Neuron (in vitro differentiated cells): Measurements from ENCODE around the gene CNTNAP2.

Source experiments
- H2AFZ ChIP-seq: one replicate; pipeline ENCODE4 v1.6.1; 2013; ENCODE audit warnings: low read depth, mild to moderate bottlenecking, inconsistent platforms, low read length, moderate library complexity
- H3K27me3 ChIP-seq: one replicate; pipeline ENCODE4 v1.6.1; 2013; ENCODE audit warnings: low read length; ENCODE audit not compliant: insufficient read depth
- H3K36me3 ChIP-seq: one replicate; pipeline ENCODE4 v1.6.1; 2013; ENCODE audit warnings: low read length; ENCODE audit not compliant: insufficient read depth
- H3K4me1 ChIP-seq: one replicate; pipeline ENCODE4 v1.6.1; 2013; ENCODE audit warnings: low read length; ENCODE audit not compliant: insufficient read depth
- H3K4me3 ChIP-seq: 2 replicates; pipeline ENCODE4 v1.5.1; 2013; ENCODE audit warnings: mild to moderate bottlenecking, low read length, moderate library complexity
- H3K9me3 ChIP-seq: one replicate; pipeline ENCODE4 v1.6.1; 2013; ENCODE audit warnings: low read length

The CNTNAP2 gene

DNA sequence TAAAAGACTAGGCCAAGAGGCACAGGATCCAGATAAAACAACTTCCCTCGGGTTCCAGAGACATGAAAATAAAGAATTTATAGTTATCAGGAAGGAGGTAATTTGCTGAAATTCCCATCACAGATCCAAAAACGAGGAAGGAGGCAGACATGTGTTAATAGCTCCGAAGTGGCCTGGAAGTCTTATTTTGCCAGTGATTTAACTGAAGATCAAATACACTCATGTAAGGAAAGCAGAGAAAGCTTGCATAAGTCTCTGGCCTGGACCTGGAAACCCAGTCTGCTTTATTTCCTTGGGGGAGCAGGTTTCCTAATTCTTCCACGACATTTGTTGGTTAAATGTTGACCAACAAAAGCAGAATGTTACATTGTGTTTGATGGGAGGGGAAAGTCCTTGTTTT, 1975.3 kb downstream of the CNTNAP2 start:
- no peaks in the 10 kb centered on the region for H3K9me3 ChIP-seq
- no peaks in the 10 kb centered on the region for H3K27me3 ChIP-seq
- H3K36me3 ChIP-seq, result no peaks in the 10 kb centered on the region
- H3K4me3 ChIP-seq, result no peak overlapping the region
- H3K4me1 ChIP-seq, result no peaks in the 10 kb centered on the region
- H2AFZ ChIP-seq, result no peak overlapping the region

DNA sequence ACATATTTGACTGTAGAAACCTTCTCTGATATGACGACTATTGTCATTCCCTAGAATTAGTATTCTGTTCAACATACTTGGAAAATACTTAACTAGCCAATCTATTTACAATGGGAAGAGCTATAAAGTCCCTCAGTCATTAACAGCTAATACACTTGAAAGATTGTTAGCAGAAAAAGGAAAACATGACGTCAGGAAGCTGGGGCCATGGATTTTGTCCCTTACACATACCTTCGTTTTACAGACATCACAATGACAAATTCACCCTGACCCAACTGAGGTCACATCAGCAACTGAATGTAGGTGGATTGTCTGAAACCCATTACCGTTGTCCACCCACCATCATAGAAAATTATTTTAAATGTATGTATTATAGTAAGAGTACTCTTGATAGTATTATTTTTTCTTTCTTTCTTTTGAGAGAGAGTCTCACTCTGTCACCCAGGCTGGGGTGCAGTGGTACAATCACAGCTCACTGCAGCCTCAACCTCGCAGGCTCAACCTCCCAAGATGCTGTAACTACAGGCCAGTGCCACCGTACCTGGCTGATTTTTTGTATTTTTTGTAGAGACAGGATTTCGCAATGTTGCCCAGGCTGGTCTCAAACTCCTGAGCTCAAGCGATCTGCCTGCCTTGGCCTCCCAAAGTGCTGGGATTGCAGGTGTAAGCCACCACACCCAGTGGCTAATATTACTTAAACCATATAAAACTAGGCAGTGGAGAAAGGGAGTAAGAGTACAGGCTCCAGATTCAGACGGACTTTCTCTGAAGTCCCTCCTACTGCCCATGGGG, 1977.0 kb downstream of the CNTNAP2 start:
- Histone ChIP-seq H3K9me3 (no peaks in the 10 kb centered on the region), H3K27me3 (no peaks in the 10 kb centered on the region), H3K4me3 (no peak overlapping the region), H3K4me1 (no peaks in the 10 kb centered on the region), H3K36me3 (no peaks in the 10 kb centered on the region), H2AFZ (no peak overlapping the region)

DNA sequence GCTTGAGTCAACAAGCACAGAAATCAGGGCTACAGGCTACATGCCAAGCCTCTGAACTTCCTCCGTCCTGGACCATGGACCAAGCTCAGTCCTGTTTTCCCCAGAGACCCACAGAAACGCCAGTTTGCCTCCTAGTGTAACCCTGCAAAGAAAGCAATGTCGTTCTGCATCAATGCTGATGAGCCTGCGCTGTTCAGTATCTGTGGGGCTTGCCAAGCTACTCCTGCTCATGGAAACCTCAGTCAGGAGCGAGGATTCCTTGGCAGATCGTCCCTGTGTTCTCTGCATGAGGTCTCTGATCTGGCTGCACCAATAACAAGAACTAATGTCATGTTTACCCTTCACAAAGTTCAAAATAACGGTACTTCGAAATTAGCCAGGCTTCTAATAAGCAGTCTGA, 1978.5 kb downstream of the CNTNAP2 start:
- Histone ChIP-seq H3K9me3 (no peaks in the 10 kb centered on the region), H2AFZ (no peak overlapping the region), H3K4me3 (no peak overlapping the region), H3K36me3 (no peaks in the 10 kb centered on the region), H3K27me3 (no peaks in the 10 kb centered on the region), H3K4me1 (no peaks in the 10 kb centered on the region)

DNA sequence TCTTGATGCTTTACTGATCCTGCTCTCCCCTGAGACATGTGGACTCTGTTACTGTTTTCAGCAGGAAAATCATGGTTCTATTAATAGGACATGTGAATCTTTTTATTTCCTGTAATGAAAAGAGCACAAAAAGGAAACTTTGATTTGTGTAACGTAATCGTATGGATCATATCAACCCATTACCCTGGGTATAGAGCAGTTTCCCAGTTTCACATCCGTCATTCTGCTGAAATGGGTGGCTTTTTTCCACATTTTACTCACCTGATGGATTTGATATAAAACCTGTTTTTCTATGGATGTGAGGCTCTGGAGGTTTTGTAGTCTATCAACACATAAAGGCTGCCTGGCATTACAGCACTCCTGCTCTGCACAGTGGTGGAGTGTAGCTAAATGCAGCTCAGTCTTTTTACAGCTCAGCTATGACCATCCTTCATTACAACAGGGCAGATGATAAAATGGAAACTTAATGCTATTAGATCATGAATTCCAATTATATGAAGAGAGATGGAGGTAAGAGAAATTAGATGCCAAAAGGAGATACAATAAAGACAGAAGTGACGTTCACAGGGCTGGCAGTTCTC, 1987.6 kb downstream of the CNTNAP2 start:
- Histone ChIP-seq H3K4me3 (no peak overlapping the region), H3K27me3 (no peaks in the 10 kb centered on the region), H3K9me3 (no peaks in the 10 kb centered on the region), H3K36me3 (no peaks in the 10 kb centered on the region), H3K4me1 (no peaks in the 10 kb centered on the region), H2AFZ (no peak overlapping the region)

DNA sequence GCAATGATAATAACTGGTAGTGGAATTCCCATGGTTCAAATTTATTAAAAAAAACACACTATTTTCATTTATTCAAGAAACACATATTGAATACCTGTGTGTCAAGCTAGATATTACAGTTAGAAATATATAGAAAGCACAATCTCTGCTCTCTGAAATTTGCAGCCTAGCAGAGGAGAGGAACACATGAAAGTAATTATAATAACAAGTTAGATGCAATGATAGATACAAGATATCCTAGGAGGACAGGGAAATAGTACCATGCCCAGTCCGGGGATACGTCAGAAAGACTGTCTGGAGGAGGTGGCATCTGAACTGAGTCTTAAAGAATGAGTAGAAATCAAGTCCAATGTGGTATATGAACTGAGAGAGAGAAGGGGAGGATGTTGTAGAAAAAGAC, 1988.3 kb downstream of the CNTNAP2 start:
- no peaks in the 10 kb centered on the region for H3K4me1 ChIP-seq
- no peak overlapping the region for H3K4me3 ChIP-seq
- H3K36me3 ChIP-seq, result no peaks in the 10 kb centered on the region
- no peak overlapping the region for H2AFZ ChIP-seq
- H3K9me3 ChIP-seq, result no peaks in the 10 kb centered on the region
- H3K27me3 ChIP-seq, result no peaks in the 10 kb centered on the region

DNA sequence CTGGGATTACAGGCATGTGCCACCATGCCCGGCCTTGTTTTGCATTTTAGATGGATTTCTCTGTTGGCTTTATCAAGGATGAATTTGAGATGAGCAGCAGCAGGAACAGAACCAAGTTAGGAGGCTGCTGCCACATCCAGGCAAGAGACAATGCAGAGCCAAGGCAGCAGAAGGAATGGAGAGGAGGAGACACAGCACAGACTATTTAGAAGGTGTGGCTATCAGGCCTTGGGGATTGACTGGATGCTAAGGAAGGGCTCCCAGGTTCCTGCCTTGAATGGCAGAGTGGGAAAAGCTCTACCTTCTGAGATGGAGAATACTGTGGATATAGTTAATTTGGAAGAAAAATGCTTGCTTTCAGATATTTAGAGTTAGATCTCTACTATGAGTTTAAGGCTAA, 1989.3 kb downstream of the CNTNAP2 start:
- Histone ChIP-seq H3K27me3 (no peaks in the 10 kb centered on the region), H2AFZ (no peak overlapping the region), H3K36me3 (no peaks in the 10 kb centered on the region), H3K4me3 (no peak overlapping the region), H3K9me3 (no peaks in the 10 kb centered on the region), H3K4me1 (no peaks in the 10 kb centered on the region)

DNA sequence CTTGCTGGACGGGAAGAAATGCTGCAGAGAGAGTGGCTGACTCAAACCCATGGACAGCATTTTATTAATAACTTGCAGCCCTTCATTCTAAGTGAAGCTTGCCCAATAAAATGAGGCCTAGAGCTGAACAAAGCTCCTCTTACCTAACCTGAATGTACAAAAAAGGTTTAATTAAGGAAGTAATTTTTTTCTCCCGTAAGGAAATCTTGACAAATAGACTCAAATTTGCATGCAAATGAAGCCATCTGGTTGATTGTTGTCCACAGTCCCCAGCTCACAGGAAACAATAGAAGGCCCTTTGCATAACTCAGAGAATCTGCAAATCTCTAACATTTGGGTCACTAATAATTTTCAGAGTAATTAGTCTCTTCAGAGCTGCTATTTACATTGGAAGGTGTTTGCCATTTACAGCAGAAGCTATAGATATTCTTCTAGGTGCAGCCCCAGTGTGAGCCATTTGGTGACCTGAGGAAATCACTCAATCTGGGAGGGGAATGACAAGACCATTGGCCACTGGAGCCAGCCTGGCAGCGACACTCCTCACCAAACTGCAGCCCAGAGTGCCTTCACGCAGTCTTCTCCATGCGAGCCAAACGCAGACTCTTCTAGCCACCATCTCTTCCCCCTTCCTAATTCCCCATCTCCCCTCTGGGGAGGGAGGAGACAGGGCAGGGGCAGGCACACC, 1991.0 kb downstream of the CNTNAP2 start:
- Histone ChIP-seq H3K36me3 (no peaks in the 10 kb centered on the region), H3K9me3 (no peaks in the 10 kb centered on the region), H3K27me3 (no peaks in the 10 kb centered on the region)

DNA sequence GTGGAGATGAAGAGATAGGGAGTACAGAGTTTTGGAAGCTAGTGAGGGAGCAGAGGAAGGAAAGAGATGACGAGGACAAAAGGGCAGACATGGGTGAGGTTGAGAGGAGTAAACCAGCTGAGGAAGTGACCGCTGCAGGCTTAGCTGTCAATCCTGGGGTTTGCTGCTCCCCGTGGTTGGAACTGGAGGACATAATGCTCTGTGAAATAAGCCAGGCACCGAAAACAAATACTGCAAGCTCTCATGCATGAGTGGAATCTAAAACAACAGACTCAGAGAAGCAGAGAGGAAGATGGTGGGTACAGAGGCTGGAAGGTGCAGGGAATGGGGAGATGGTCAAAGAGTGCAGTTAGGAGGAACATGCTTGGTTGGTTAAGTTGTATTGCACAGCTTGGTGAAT, 1991.8 kb downstream of the CNTNAP2 start:
- no peaks in the 10 kb centered on the region for H3K27me3 ChIP-seq
- no peaks in the 10 kb centered on the region for H3K9me3 ChIP-seq
- no peak overlapping the region for H2AFZ ChIP-seq
- H3K4me3 ChIP-seq, result no peak overlapping the region
- H3K36me3 ChIP-seq, result no peaks in the 10 kb centered on the region
- H3K4me1 ChIP-seq, result no peaks in the 10 kb centered on the region

More for the DNA sequence above, 1991.0 kb downstream of the CNTNAP2 start:
- no peak overlapping the region for H2AFZ ChIP-seq
- H3K4me1 ChIP-seq, result no peaks in the 10 kb centered on the region
- H3K4me3 ChIP-seq, result no peak overlapping the region

DNA sequence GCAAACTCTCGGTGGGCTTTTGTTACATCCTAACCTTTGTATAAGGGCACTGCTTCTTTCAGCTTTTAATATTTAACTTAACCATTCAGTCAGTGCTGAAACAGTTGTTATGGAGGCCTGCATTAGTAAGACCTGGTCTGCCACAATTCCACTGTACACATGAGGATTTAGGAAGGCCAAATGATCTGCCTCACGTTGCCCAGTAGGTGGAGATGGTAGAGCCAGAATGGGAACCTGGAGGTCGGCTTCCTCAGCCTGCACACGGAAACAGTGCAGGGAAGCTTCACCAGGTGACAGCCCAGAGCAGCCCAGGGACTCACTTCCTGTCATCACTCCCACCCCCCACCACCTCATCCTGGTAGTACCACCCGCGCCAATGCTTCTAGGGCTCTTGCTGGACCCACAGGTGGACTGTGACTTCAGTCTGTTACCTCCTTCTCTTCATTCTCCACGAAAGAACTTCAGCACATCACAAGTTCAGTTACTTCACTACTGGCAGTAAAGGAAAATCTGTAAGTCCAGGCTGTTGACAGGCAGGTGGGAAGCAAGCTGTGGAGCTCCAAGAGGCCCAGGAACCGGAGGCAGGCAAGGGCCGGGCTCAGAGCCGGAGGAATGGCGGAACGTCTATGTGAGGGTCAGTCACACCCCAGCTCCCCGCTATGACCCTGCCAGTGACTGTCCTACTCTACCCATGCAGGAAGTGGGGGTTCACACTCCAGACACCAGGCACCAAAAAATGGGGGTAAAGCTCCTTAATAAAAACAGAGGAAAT, 1993.7 kb downstream of the CNTNAP2 start:
- H3K36me3 ChIP-seq, result no peaks in the 10 kb centered on the region
- H3K4me3 ChIP-seq, result no peak overlapping the region
- no peak overlapping the region for H2AFZ ChIP-seq
- H3K4me1 ChIP-seq, result no peaks in the 10 kb centered on the region
- H3K27me3 ChIP-seq, result no peaks in the 10 kb centered on the region
- H3K9me3 ChIP-seq, result no peaks in the 10 kb centered on the region

DNA sequence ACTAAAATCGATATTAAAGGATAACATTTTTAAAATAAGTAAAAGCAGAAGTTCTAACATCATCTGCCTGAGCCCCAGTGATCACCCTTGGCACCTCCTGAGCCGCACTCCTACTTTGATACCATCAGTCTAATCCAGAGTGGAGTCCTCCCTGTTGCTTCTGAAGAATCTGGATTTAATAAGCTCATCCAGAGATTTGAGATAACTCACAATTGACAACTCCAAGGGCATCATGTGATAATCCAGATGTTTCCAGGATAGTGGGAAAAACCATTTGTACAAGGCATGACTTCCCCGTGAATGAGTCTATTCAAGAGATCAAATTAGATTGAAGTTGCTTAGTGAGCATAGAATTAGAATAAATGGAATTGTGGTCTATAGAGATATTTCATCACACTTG, 1998.2 kb downstream of the CNTNAP2 start:
- Histone ChIP-seq H2AFZ (no peak overlapping the region), H3K9me3 (no peaks in the 10 kb centered on the region), H3K4me3 (no peak overlapping the region), H3K36me3 (no peaks in the 10 kb centered on the region), H3K4me1 (no peaks in the 10 kb centered on the region), H3K27me3 (no peaks in the 10 kb centered on the region)

DNA sequence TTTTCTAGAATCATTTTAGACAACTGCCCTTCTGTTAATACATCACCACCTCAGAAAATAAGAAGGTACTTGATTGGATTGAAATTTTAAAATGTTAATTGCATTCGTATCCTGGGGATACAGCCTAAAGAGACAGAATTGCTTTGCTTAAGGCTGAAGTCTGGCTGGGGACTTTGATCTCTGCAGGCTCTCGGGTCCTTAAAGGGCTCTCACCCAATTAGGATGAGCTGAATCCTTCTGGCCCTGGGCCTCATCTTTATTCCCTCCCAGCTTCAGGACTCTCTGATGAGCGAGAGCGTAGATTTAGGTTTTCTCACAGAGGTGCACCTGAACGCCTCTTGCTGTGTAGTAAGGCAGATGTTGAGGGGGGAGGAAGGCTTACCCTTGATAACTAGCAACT, 1998.7 kb downstream of the CNTNAP2 start:
- Histone ChIP-seq H3K4me3 (no peak overlapping the region), H3K36me3 (no peaks in the 10 kb centered on the region), H3K4me1 (no peaks in the 10 kb centered on the region), H3K27me3 (no peaks in the 10 kb centered on the region), H3K9me3 (no peaks in the 10 kb centered on the region), H2AFZ (no peak overlapping the region)

DNA sequence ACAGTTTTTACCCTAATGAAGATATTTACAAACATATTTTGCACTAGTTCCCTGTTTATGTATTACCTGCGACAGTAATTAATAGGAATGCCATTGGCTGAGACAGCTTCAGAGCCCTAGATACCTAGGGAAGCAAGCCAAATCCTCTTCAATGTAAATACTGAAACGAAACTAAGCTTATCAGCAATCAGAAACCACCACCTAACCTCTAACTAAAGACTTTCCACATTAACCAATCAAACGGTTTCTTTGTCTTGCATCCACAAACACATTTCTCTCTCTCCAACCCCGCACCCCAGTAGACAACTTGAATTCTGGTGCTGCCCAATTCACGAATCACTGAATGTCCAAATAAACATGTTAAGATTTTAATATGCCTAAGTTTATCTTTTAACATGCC, 1999.6 kb downstream of the CNTNAP2 start:
- Histone ChIP-seq H3K4me1 (no peaks in the 10 kb centered on the region), H3K36me3 (no peaks in the 10 kb centered on the region), H3K27me3 (no peaks in the 10 kb centered on the region), H3K4me3 (no peak overlapping the region), H3K9me3 (no peaks in the 10 kb centered on the region), H2AFZ (no peak overlapping the region)

DNA sequence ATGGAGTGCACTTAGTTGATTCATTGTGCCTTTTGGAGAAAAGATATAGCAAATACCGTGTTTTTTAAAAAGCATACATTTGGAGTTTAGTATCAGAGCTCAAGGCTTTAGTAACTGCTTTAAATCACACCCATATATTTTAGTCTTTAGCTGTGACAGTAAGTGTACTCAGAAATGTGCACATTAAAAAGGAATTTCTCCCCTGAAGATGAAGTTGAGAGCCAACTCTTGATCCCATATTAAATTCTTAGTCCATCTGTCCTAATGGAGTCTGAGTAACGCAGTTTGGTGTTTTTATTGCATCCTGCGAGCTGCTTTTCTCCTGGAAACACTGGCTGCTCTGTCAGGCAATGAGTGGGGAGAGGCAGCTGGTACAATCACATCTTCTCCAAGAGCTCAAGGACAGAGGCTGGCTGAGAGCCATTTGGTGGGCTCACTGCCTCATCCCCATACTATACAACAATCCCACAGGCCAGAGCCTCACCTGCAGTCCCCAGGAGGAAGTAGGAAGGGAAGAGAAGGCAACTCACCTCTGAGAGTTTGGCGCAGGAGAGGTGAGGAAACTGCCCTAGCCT, 2000.3 kb downstream of the CNTNAP2 start:
- Histone ChIP-seq H3K27me3 (no peaks in the 10 kb centered on the region), H2AFZ (no peak overlapping the region), H3K4me3 (no peak overlapping the region)

More for the DNA sequence above, 2000.3 kb downstream of the CNTNAP2 start:
- H3K36me3 ChIP-seq, result no peaks in the 10 kb centered on the region
- H3K9me3 ChIP-seq, result no peaks in the 10 kb centered on the region
- no peaks in the 10 kb centered on the region for H3K4me1 ChIP-seq
